Progenitor cell of endocrine pancreas (in vitro differentiated cells): ENCODE data around the gene CACNG1. TPM values are rescaled to one million over a fixed set of nuclear protein-coding genes. Genes with fewer than 3 reads are reported as not detected.
"Not testable (repeated sequence)": the region's sequence is repeated elsewhere in the genome, so short reads cannot be mapped to it uniquely, and the experiment has no call there.

Experiments
- DNase-seq: peaks from one replicate; pipeline ENCODE4 v3.0.0; 2021; ENCODE audit warnings: low spot score; ENCODE audit not compliant: unreplicated experiment
- H3K27ac Mint-ChIP-seq: 2 replicates; pipeline ENCODE4 v1.8.0; 2021; ENCODE audit warnings: mild to moderate bottlenecking, moderate library complexity, mixed read lengths
- H3K27me3 Mint-ChIP-seq: 2 replicates; pipeline ENCODE4 v1.8.0; 2021; ENCODE audit warnings: mixed read lengths
- H3K36me3 Mint-ChIP-seq: 2 replicates; pipeline ENCODE4 v1.8.0; 2022; ENCODE audit warnings: mixed read lengths; ENCODE audit not compliant: insufficient read depth
- H3K4me1 Mint-ChIP-seq: 2 replicates; pipeline ENCODE4 v1.8.0; 2021; ENCODE audit warnings: low read depth, mixed read lengths
- H3K4me3 Mint-ChIP-seq: 2 replicates; pipeline ENCODE4 v1.8.0; 2021; ENCODE audit warnings: low read depth, mild to moderate bottlenecking, moderate library complexity, mixed read lengths
- H3K9me3 Mint-ChIP-seq: 2 replicates; pipeline ENCODE4 v1.8.0; 2021; ENCODE audit warnings: low read depth, mixed read lengths
- total RNA-seq: library from RNA; stranded (reverse); gene quantifications from 2 replicates; pipeline ENCODE4 v1.2.1, GENCODE V29; 2021
- TF ChIP-seq, protein P1 (sequence below): fragments of 200-600 bp; sonication (generic); IDR thresholded peaks from one replicate; pipeline ENCODE4 v1.5.0; 2021; ENCODE audit warnings: antibody characterized with exemption, mild to moderate bottlenecking; ENCODE audit not compliant: unreplicated experiment

The CACNG1 gene
- total RNA-seq, 1 donor from 2014 or later = 0.22 TPM

DNA sequence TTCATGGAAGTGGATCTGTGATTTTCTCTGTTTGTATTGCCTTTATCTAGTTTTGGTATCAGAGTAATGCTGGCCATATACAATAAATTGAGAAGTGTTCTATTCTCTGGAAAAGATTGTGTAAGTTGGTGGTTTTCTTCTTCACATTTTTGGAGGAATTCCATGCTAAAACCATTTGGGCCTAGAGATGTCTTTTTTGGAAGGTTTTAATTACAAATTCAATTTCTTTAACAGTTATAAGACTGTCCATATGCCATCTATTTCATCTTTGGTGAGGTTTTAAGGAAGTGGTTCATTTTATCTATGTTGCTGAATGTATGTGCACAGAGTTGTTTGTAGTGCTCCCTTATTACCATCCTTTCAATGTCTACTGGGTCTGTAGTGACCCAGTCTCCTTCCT lies 46.0 kb downstream of the CACNG1 start:
- Mint-ChIP-seq H3K4me1 (no peaks in the 10 kb centered on the region), H3K36me3 (peaks cover 28% of the 10 kb centered on the region), H3K9me3 (peaks cover 11% of the 10 kb centered on the region), H3K27ac (no peak overlapping the region), H3K27me3 (no peaks in the 10 kb centered on the region), H3K4me3 (no peak overlapping the region)
- no peak for DNase-seq
- TF ChIP-seq, protein P1, sequence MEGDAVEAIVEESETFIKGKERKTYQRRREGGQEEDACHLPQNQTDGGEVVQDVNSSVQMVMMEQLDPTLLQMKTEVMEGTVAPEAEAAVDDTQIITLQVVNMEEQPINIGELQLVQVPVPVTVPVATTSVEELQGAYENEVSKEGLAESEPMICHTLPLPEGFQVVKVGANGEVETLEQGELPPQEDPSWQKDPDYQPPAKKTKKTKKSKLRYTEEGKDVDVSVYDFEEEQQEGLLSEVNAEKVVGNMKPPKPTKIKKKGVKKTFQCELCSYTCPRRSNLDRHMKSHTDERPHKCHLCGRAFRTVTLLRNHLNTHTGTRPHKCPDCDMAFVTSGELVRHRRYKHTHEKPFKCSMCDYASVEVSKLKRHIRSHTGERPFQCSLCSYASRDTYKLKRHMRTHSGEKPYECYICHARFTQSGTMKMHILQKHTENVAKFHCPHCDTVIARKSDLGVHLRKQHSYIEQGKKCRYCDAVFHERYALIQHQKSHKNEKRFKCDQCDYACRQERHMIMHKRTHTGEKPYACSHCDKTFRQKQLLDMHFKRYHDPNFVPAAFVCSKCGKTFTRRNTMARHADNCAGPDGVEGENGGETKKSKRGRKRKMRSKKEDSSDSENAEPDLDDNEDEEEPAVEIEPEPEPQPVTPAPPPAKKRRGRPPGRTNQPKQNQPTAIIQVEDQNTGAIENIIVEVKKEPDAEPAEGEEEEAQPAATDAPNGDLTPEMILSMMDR = no peak

DNA sequence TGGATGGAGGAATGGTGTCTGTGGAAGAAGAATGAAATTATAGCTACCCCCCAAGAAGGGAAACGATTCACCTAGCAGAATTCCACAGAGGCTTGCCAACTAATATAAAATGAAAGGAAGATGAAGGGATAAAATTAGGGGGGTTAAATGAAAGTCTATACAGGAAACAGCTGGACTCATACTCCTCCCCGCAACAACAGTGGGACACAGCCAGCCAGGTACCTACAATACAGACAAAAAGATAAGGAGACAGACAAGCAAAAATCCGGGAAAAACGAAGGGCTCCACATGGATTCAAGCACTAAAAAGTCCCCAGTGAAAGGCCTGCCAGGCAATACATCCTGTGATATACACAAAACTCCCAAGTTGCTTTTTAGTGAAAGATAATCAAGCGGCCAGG lies 47.9 kb downstream of the CACNG1 start:
- Mint-ChIP-seq H3K27ac (no peak overlapping the region), H3K4me1 (no peaks in the 10 kb centered on the region), H3K27me3 (no peaks in the 10 kb centered on the region), H3K4me3 (no peak overlapping the region), H3K9me3 (peaks cover 11% of the 10 kb centered on the region), H3K36me3 (peaks cover 18% of the 10 kb centered on the region)
- TF ChIP-seq, protein P1 = no peak
- DNase-seq = no peak

DNA sequence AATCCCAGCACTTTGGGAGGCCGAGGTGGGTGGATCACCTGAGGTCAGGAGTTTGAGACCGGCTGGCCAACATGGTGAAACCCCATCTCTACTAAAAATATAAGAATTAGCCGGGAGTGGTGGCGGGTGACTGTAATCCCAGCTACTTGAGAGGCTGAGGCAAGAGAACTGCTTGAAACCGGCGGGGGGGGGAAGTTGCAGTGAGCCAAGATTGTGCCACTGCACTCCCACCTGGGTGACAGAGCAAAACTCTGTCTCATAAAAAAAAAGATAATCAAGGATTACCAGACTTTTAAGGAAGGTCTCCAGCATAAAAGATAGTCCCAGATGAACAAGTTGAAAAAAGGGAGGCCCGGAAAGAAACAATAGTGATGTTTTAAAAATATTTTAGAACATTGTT lies 48.4 kb downstream of the CACNG1 start:
- not testable (repeated sequence) for H3K27ac Mint-ChIP-seq, H3K27me3 Mint-ChIP-seq, H3K4me3 Mint-ChIP-seq, H3K4me1 Mint-ChIP-seq, DNase-seq
- H3K9me3 Mint-ChIP-seq = peaks cover 11% of the 10 kb centered on the region
- H3K36me3 Mint-ChIP-seq = peaks cover 18% of the 10 kb centered on the region

DNA sequence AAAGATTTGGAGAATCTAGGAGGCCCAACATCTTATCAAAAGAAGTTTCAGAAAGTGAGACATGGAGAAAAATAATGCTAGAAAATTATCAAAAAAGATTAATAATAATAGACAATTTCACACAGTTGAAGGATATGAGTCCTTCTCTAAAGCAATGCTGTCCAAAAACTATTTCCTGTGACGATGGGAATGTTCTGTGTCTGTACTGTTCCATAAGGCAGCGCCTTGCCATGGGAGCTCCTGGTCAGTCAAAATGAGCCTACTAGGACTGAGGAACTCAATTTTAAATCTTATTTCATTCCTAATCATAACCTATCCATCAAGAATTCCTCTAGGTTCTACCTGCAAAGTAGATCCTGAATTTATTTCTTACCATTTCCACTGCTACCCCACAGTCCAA lies 49.0 kb downstream of the CACNG1 start:
- TF ChIP-seq, protein P1 = no peak
- Mint-ChIP-seq H3K4me1 (no peaks in the 10 kb centered on the region), H3K9me3 (peaks cover 11% of the 10 kb centered on the region), H3K27ac (no peak overlapping the region), H3K4me3 (no peak overlapping the region), H3K27me3 (no peaks in the 10 kb centered on the region), H3K36me3 (peaks cover 15% of the 10 kb centered on the region)
- DNase-seq = no peak

DNA sequence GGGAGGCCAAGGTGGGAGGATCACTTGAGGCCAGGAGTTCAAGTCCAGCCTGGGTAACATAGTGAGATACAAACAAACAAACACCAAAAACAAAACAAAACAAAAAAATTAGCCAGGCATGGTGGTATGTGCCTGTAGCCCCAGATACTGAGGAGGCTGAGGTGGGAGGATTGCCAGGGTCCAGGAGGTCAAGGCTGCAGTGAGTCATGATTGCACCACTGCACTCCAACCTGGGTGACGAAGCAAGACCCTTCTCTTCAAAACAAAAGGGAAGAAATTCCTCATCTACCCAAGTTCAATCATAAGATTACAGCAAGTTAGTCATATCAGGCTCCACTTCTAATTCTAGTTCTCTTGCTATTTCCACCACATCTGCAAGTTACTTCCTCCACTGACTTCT lies 50.9 kb downstream of the CACNG1 start:
- DNase-seq, H3K36me3 Mint-ChIP-seq, H3K4me1 Mint-ChIP-seq, H3K9me3 Mint-ChIP-seq, H3K27me3 Mint-ChIP-seq, H3K27ac Mint-ChIP-seq, H3K4me3 Mint-ChIP-seq: not testable (repeated sequence)

DNA sequence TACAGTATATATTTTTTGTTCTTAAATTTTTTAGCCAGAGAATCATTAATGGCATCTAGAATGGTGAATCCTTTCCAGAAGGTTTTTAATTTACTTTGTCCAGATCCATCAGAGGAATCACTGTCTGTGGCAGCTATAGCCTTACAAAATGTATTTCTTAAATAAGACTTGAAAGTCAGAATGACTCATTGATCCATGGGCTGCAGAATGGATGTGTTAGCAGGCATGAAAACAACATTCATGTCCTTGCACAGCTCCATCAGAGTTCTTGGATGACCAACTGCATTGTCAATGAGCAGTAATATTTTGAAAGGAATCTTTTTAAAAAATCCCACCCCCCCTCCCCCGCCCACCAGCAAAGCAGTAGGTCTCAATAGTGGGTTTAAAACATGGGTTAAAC lies 51.4 kb downstream of the CACNG1 start:
- H3K4me1 Mint-ChIP-seq = no peaks in the 10 kb centered on the region
- H3K27me3 Mint-ChIP-seq = no peaks in the 10 kb centered on the region
- H3K4me3 Mint-ChIP-seq = no peak overlapping the region
- TF ChIP-seq, protein P1 = no peak
- DNase-seq = no peak
- peaks cover 4% of the 10 kb centered on the region for H3K36me3 Mint-ChIP-seq
- no peak overlapping the region for H3K27ac Mint-ChIP-seq
- no peaks in the 10 kb centered on the region for H3K9me3 Mint-ChIP-seq
